Muscle layer of duodenum (tissue), 2 donors: ENCODE data around the gene NAB2.

Source experiments
- H3K27ac ChIP-seq: one replicate; pipeline ENCODE4 v1.7.0; 2013; ENCODE audit warnings: mild to moderate bottlenecking, low read length
- H3K27me3 ChIP-seq: one replicate; pipeline ENCODE4 v1.7.0; 2013; ENCODE audit warnings: low read depth, mild to moderate bottlenecking, control low read depth, low read length
- H3K36me3 ChIP-seq, 2 donors: one replicate each; pipeline ENCODE4 v1.7.0; 2013; ENCODE audit warnings: low read length in 2 of 2, control low read depth in 1 of 2, mild to moderate bottlenecking in 1 of 2; ENCODE audit not compliant: insufficient read depth in 2 of 2, control insufficient read depth in 1 of 2
- H3K4me1 ChIP-seq, 2 donors: one replicate each; pipeline ENCODE4 v1.7.0; 2013; ENCODE audit warnings: low read length in 2 of 2, mild to moderate bottlenecking in 2 of 2, control low read depth in 1 of 2, moderate library complexity in 1 of 2; ENCODE audit not compliant: insufficient read depth in 2 of 2, control insufficient read depth in 1 of 2
- H3K4me3 ChIP-seq, 2 donors: one replicate each; pipeline ENCODE4 v1.7.0; 2013; ENCODE audit warnings: low read length in 2 of 2, low read depth in 1 of 2, mild to moderate bottlenecking in 1 of 2
- H3K9me3 ChIP-seq, 2 donors: one replicate each; pipeline ENCODE4 v1.7.0; 2013; ENCODE audit warnings: low read length in 2 of 2, control low read depth in 1 of 2, mild to moderate bottlenecking in 1 of 2; ENCODE audit not compliant: control insufficient read depth in 1 of 2
- donor health status: healthy.

Gene NAB2

GRCh38 chr12:57106021-57106708 is 17.3 kb downstream of the NAB2 start:
- H3K27me3 ChIP-seq = no peaks in the 10 kb centered on the region
- peaks cover 20 to 42% of the 10 kb centered on the region in 2 donors for H3K4me1 ChIP-seq
- H3K27ac ChIP-seq = no peak overlapping the region
- H3K4me3 ChIP-seq = no peak overlapping the region
- H3K9me3 ChIP-seq = no peaks in the 10 kb centered on the region
- H3K36me3 ChIP-seq = peaks cover 35 to 53% of the 10 kb centered on the region in 2 donors

DNA sequence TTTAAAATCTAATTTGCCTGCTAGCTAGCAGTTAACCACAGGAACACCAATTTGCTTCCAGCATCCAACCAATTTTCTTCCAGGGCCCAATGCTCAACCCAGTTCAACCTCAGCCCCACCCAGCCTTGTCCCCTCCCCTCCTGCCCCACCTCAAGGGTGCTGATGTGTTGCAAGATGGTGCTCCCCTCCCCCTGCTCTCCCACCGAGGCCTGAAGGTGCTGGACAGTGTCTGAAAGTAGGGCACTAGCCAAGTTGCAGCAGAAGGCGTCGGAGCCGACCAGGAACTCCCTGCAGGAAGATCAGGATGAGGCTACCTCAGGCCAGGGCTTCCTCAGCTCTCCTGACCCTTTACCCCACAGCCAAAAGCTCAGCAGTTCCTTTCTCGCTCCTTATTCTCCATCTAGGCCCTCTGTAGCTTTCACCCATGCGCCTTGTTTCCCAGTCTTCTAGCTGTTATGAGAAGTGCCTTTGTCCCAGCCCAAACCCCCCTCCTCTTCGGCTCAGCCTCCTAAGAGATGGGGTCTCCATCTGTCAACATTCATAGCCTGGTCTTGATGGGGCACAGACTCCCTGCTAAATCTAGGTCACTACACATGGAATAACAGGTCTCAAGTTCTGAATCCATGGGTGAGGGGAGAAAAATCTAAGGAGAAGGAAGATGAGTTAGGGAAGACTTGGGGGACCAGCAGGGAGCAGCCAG is 18.7 kb downstream of the NAB2 start:
- Histone ChIP-seq H3K4me1 (peaks cover 20 to 46% of the 10 kb centered on the region in 2 donors), H3K36me3 (peaks cover 35 to 48% of the 10 kb centered on the region in 2 donors), H3K27ac (no peak overlapping the region), H3K9me3 (no peaks in the 10 kb centered on the region), H3K27me3 (no peaks in the 10 kb centered on the region), H3K4me3 (no peak overlapping the region)

- Histone ChIP-seq H3K4me1 (peaks cover 20 to 48% of the 10 kb centered on the region in 2 donors), H3K27ac (peak overlapping the region; percentile 100), H3K27me3 (no peaks in the 10 kb centered on the region), H3K36me3 (peaks cover 34 to 39% of the 10 kb centered on the region in 2 donors), H3K9me3 (no peaks in the 10 kb centered on the region), H3K4me3 (peak overlapping the region; percentile 93 to 95)
Observed at GRCh38 chr12:57109207-57110103, 20.5 kb downstream of the NAB2 start.

DNA sequence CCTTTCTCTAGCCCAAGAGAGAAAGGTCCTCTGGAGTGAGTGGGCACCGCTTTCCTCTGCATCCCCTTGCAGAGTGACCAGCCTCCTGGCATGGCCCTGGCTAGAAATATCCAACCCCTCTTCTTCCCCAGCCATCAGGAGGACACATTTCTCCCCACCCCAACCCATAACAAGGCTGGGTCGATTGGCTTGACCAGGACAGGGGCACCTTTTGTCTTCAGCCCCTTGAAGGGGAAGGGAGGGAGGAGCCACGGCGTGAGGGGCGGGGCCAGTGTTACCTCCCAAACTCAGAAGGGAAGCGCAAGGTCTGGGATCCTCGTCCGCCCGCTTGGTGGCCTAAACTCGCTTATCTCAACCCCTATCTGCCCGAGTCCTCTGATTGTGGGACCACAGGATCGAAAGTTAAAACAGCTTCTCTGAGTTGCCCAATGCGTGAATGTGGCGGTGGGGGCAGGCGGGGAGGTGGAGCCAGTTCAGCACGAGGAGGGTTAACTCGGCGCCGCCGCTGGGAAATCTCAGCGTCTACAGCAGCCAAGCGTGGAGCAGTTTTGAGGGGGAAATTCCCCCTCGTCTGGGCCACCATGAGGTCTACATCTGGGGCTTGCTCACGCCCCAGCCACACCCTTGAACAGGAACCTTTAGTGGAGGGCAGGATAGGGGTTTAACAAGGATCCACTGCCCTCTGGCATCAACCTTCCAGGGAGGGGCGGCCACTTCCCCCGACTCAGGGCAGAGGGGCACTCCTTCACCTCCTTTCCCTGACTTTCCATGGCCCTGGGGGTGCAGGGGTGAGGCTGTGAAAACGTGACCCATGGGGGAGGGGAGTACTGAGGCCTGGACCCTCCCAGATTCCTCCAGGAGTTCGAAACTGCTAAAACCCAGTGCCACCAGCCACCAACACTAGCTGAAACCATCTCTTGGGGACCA is 21.5 kb downstream of the NAB2 start:
- Histone ChIP-seq H3K27ac (peak overlapping the region; percentile 100), H3K27me3 (no peaks in the 10 kb centered on the region), H3K4me1 (peaks cover 20 to 48% of the 10 kb centered on the region in 2 donors), H3K36me3 (peaks cover 25 to 29% of the 10 kb centered on the region in 2 donors), H3K4me3 (peak overlapping the region; percentile 93 to 95), H3K9me3 (no peaks in the 10 kb centered on the region)

DNA sequence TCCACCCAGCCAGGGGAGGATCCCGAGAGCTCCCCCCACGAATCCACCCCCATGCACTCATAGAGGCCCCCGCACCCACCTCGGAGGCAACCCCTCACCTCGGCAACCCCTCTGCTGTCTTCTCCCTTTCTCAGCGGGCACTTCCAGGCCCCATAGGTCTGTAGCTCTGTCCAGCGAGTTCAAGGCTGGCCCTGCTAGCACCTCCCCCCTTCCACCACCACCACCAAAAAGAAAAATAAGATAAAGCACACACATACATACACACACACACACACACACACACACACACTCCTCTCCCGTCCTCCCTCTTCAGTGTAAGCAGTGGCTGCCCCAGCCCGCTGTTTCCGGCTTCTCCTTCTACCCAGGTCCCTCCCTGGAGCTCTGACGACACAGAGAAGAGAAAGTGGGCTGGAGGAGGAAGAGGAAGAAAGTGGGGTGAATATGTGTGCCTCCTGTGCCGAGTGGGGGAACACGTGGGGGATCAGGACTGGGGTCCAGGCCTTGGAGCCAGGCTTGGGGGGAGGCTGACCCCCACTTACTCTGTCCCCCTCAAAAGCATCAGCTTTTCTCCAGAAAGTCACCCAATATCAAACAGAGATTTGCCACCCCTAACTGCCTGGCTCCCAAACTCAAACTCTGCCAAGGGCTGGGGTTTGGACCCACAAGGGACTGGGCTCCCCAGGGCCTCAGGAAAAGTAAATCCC is 22.3 kb downstream of the NAB2 start, which contains the start of gene STAT6:
TSS of gene STAT6 (minus strand) at position 332 of the 704 bp plus-strand sequence. CDS start 3,084 bp downstream, outside the sequence.
- peak within 1 kb of the TSS; percentile 93 to 95 for H3K4me3 ChIP-seq
- no peaks in the 10 kb centered on the region for H3K27me3 ChIP-seq
- no peaks in the 10 kb centered on the region for H3K9me3 ChIP-seq
- peak within 1 kb of the TSS; percentile 100 for H3K27ac ChIP-seq
- H3K4me1 ChIP-seq = peaks cover 20 to 43% of the 10 kb centered on the region in 2 donors
- peaks cover 17 to 21% of the 10 kb centered on the region in 2 donors for H3K36me3 ChIP-seq

DNA sequence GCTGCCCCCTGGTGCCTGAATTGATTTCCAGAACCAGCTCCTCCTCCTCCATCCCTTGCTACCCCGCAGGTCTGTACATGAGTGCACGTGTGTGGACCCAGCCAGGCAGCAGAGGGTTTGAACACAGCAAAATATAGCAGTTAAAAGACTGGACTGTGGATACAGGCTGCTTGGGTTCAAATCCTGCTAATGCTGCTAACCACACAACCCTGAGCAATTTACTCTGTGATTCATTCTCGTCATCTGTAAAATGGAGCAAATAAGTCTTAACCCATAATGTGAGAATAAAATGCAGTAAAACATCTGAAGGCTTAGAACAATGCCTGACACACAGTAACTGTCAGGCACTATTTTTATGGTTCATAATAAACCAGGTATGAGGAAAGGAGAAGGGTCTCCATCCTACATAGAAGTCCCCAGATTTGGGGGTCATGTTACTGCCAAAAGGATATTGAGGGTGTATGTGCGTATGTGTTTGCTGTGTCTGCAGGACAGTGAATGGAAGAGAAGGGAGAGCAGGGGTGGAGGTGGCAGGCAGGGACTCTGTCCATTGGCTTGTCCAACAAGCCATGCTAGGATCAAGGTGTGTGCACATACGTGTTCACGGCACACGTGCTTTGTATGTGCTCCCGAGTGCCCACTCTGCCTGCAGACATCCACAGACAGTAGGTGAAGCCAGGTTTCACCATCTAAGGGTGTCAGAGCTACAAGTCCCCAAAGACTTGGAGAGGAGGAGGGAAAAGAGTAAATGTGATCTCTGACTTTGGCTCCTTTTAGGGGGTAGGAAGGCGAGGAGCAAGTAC is 23.8 kb downstream of the NAB2 start:
- Histone ChIP-seq H3K27ac (peak overlapping the region; percentile 100), H3K4me1 (peaks cover 17 to 28% of the 10 kb centered on the region in 2 donors), H3K36me3 (peaks cover 6 to 7% of the 10 kb centered on the region in 2 donors), H3K27me3 (no peaks in the 10 kb centered on the region), H3K9me3 (no peaks in the 10 kb centered on the region), H3K4me3 (peak overlapping the region; percentile 93 to 95)

- no peaks in the 10 kb centered on the region for H3K27me3 ChIP-seq
- no peaks in the 10 kb centered on the region for H3K36me3 ChIP-seq
- no peak overlapping the region for H3K27ac ChIP-seq
- peaks cover 0 to 6% of the 10 kb centered on the region in 2 donors for H3K4me1 ChIP-seq
- H3K9me3 ChIP-seq = no peaks in the 10 kb centered on the region
- no peak overlapping the region for H3K4me3 ChIP-seq
Observed at GRCh38 chr12:57116580-57117281, 27.8 kb downstream of the NAB2 start.

GRCh38 chr12:57118711-57119271 is 29.9 kb downstream of the NAB2 start:
- H3K4me1 ChIP-seq = no peaks in the 10 kb centered on the region
- no peaks in the 10 kb centered on the region for H3K36me3 ChIP-seq
- H3K27me3 ChIP-seq = no peaks in the 10 kb centered on the region
- H3K9me3 ChIP-seq = no peaks in the 10 kb centered on the region
- H3K27ac ChIP-seq = no peak overlapping the region
- no peak overlapping the region for H3K4me3 ChIP-seq
